ENCODE results near the gene MAP3K10.
A peak's percentile ranks its signal among the peaks of the same experiment; 100 is the strongest.

MAP3K10 gene

GRCh38 chr19:40191836-40192646, 815 bp downstream of the MAP3K10 start (continued):
- TF ChIP-seq SCRT1 (tag by site-specific recombination; IDR thresholded peaks at IDR 0.05; ENCODE audit: borderline replicate concordance) (no peak), BCL11B (tag by site-specific recombination; IDR thresholded peaks at IDR 0.05; ENCODE audit: low read depth) (0 out of 2 replicates have a peak, but pooled peaks have one; percentile 39), ZSCAN5A (tag by site-specific recombination; IDR thresholded peaks at IDR 0.05) (no peak; the same call in 1 of the 2 replicates), ZNF555 (tag by site-specific recombination; conservative IDR thresholded peaks at IDR 0.05) (no peak), ZNF398 (tag by site-specific recombination; IDR thresholded peaks at IDR 0.05) (peak; percentile 61; the same call in 1 of the 2 replicates), ZNF341 (tag by site-specific recombination; IDR thresholded peaks at IDR 0.05; ENCODE audit: low read depth) (no peak), ZEB2 (tag by site-specific recombination; IDR thresholded peaks at IDR 0.05) (peak; percentile 79), ZNF791 (tag by site-specific recombination; IDR thresholded peaks at IDR 0.05) (no peak), ZNF133 (tag by site-specific recombination; IDR thresholded peaks at IDR 0.05) (0 out of 2 replicates have a peak, but pooled peaks have one; percentile 31), ZNF155 (tag by site-specific recombination; IDR thresholded peaks at IDR 0.05) (no peak), ZNF311 (tag by site-specific recombination; IDR thresholded peaks at IDR 0.05; ENCODE audit: borderline replicate concordance) (no peak), HOXD13 (CRISPR knock-in tag; IDR thresholded peaks at IDR 0.05; ENCODE audit: borderline replicate concordance) (no peak), ZBTB48 (tag by site-specific recombination; IDR thresholded peaks at IDR 0.05) (peak; percentile 89), ZNF513 (tag by site-specific recombination; IDR thresholded peaks at IDR 0.05) (peak; percentile 62), INSM2 (tag by site-specific recombination; IDR thresholded peaks at IDR 0.05) (peak; percentile 38; the same call in 1 of the 2 replicates), ZNF391 (tag by site-specific recombination; IDR thresholded peaks at IDR 0.05; ENCODE audit: borderline replicate concordance, low read depth) (no peak), ZNF561 (tag by site-specific recombination; IDR thresholded peaks at IDR 0.05; ENCODE audit: borderline replicate concordance) (peak; percentile 75; the same call in 1 of the 2 replicates), PRDM10 (tag by site-specific recombination; IDR thresholded peaks at IDR 0.05) (0 out of 2 replicates have a peak, but pooled peaks have one; percentile 7), ZFHX2 (tag by site-specific recombination; conservative IDR thresholded peaks at IDR 0.05) (peak; percentile 98), ZNF843 (tag by site-specific recombination; IDR thresholded peaks at IDR 0.05) (no peak; the same call in 1 of the 2 replicates), IKZF3 (tag by site-specific recombination; IDR thresholded peaks at IDR 0.05) (no peak), ZBTB7A (tag by site-specific recombination; IDR thresholded peaks at IDR 0.05; ENCODE audit: low read depth) (peak; percentile 92)
